Activated naive CD8-positive, alpha-beta T cell treated with anti-CD3 and anti-CD28 coated beads, Interleukin-2, amount 10 ng/mL, durations not matched to agents 7 days and 5 days (primary cell): ENCODE results near the gene XPNPEP3. TPM values are rescaled to one million over a fixed set of nuclear protein-coding genes. Genes with fewer than 3 reads are reported as not detected.
"Not testable (repeated sequence)": the region's sequence is repeated elsewhere in the genome, so short reads cannot be mapped to it uniquely, and the experiment has no call there.

Experiments
- ATAC-seq: fragments of 150-1000 bp; cut with Tn5 transposase; one replicate; pipeline ENCODE4 v1.10.0; 2021; ENCODE audit warnings: low read depth, moderate library complexity
- POLR2A ChIA-PET: fragments of 350-600 bp; sonication (Branson Sonifier 250); formaldehyde crosslinking; loops from one replicate; lab custom pipeline; 2021; ENCODE audit warnings: antibody characterized with exemption; lab: Charles Lee
- DNase-seq: peaks from one replicate; pipeline ENCODE4 v3.0.0; 2021
- H3K27ac Mint-ChIP-seq: one replicate; pipeline ENCODE4 v1.8.0; 2022; ENCODE audit warnings: mild to moderate bottlenecking, mixed read lengths
- H3K27me3 Mint-ChIP-seq: one replicate; pipeline ENCODE4 v1.8.0; 2022; ENCODE audit warnings: mild to moderate bottlenecking, moderate library complexity, mixed read lengths
- H3K36me3 Mint-ChIP-seq: one replicate; pipeline ENCODE4 v1.8.0; 2021; ENCODE audit warnings: mild to moderate bottlenecking, mixed read lengths
- H3K4me1 Mint-ChIP-seq: one replicate; pipeline ENCODE4 v1.8.0; 2021; ENCODE audit warnings: mixed read lengths
- H3K4me3 Mint-ChIP-seq: one replicate; pipeline ENCODE4 v1.8.0; 2022; ENCODE audit warnings: mild to moderate bottlenecking, moderate library complexity, mixed read lengths
- H3K9me3 Mint-ChIP-seq: one replicate; pipeline ENCODE4 v1.8.0; 2021; ENCODE audit warnings: mixed read lengths
- total RNA-seq, 2 experiments: library from RNA; stranded (reverse); gene quantifications; one replicate each; pipeline ENCODE4 v1.2.3, GENCODE V29; 2021

The XPNPEP3 gene
- total RNA-seq, 2 experiments from 2014 or later = 14.7 to 15.1 TPM

DNA sequence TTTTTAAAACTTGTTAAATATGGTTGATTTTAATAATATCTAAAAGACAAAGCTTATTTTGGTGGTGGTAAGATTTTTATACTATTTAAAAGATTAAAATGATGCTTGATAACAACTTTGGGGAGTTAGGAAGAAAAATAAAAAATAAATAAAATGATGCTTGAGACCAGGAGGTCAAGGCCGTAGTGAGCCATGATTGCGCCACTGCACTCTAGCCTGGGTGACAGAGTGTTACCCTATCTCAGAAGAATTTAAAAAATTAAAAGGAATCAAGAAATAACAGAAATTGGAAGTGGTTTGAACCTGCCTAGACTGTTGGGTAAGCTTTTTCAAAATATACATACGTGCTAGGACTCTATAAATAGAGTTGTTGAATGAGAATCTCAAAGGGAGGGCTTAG is 17.1 kb downstream of the XPNPEP3 start:
- DNase-seq (no peak), ATAC-seq (no peak)
- Mint-ChIP-seq H3K9me3 (no peaks in the 10 kb centered on the region), H3K36me3 (peaks cover 3% of the 10 kb centered on the region), H3K27ac (no peak overlapping the region), H3K4me3 (no peak overlapping the region), H3K4me1 (no peaks in the 10 kb centered on the region), H3K27me3 (no peaks in the 10 kb centered on the region)
- POLR2A ChIA-PET = no interaction called here

GRCh38 chr22:40875111-40875510 is 18.2 kb downstream of the XPNPEP3 start:
- Mint-ChIP-seq H3K36me3 (peaks cover 3% of the 10 kb centered on the region), H3K27me3 (no peaks in the 10 kb centered on the region), H3K4me1 (no peaks in the 10 kb centered on the region), H3K27ac (no peak overlapping the region), H3K4me3 (no peak overlapping the region), H3K9me3 (no peaks in the 10 kb centered on the region)
- POLR2A ChIA-PET = no interaction called here
- ATAC-seq (no peak), DNase-seq (no peak)

- Mint-ChIP-seq H3K9me3 (no peaks in the 10 kb centered on the region), H3K27me3 (no peaks in the 10 kb centered on the region), H3K27ac (no peak overlapping the region), H3K36me3 (peaks cover 2% of the 10 kb centered on the region), H3K4me1 (no peaks in the 10 kb centered on the region), H3K4me3 (no peak overlapping the region)
- DNase-seq (no peak), ATAC-seq (no peak)
- POLR2A ChIA-PET = no interaction called here
Measured at GRCh38 chr22:40876907-40877306, 20.0 kb downstream of the XPNPEP3 start.

GRCh38 chr22:40877488-40877887 is 20.5 kb downstream of the XPNPEP3 start:
- Mint-ChIP-seq H3K27me3 (no peaks in the 10 kb centered on the region), H3K4me1 (no peaks in the 10 kb centered on the region), H3K9me3 (no peaks in the 10 kb centered on the region), H3K27ac (no peak overlapping the region), H3K4me3 (no peak overlapping the region), H3K36me3 (peaks cover 3% of the 10 kb centered on the region)
- no peak for ATAC-seq
- DNase-seq = no peak
- POLR2A ChIA-PET = no interaction called here

DNA sequence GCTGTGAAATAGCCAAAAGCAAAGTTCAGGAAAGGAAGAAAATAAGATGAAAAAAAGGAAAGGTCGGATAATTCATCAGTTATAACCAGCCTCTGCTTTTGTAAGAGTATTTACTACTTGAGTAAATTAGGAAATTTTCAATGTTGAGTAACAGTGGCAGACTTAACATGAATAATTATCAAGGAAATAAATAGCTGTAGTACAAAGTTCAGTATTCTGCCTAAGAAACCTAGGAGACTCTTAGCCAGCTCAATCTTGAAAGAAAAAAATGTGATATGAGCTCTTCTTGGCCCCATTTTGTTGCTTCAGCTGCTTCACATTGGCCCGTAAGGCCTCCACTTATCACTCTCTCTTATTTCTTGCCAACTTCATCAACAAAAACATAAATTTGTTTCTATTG is 22.0 kb downstream of the XPNPEP3 start:
- POLR2A ChIA-PET = no interaction called here
- DNase-seq = no peak
- Mint-ChIP-seq H3K27ac (no peak overlapping the region), H3K4me1 (no peaks in the 10 kb centered on the region), H3K27me3 (no peaks in the 10 kb centered on the region), H3K36me3 (peaks cover 4% of the 10 kb centered on the region), H3K9me3 (no peaks in the 10 kb centered on the region), H3K4me3 (no peak overlapping the region)
- no peak for ATAC-seq

GRCh38 chr22:40889116-40889515 is 32.2 kb downstream of the XPNPEP3 start:
- no peak for DNase-seq
- peaks cover 5% of the 10 kb centered on the region for H3K36me3 Mint-ChIP-seq

DNA sequence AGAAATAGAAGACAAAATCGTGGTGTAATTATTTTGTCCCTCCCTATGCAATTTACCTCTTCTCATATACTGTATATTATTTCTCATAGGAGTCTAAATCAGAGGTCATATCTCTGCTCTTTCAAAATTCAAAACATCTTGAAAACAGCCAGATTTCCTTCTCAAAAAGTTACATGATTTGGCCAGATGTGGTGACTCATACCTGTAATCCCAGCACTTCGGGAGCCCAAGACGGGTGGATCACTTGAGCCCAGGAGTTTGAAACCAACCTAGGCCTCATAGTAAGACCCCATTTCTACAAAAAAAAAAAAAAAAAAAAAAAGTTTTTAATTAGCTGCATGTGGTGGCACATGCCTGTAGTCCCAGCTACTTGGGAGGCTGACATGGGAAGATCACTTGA is 33.9 kb downstream of the XPNPEP3 start:
- Mint-ChIP-seq H3K4me3 (no peak overlapping the region), H3K36me3 (peaks cover 5% of the 10 kb centered on the region), H3K9me3 (no peaks in the 10 kb centered on the region), H3K27ac (no peak overlapping the region), H3K27me3 (no peaks in the 10 kb centered on the region), H3K4me1 (peaks cover 6% of the 10 kb centered on the region)
- DNase-seq (no peak), ATAC-seq (no peak)
- POLR2A ChIA-PET = no interaction called here

More at GRCh38 chr22:40889116-40889515, 32.2 kb downstream of the XPNPEP3 start:
- peak overlapping the region; percentile 20 for H3K27ac Mint-ChIP-seq
- POLR2A ChIA-PET = interaction anchor here (0.5 kb wide), 1 partner anchor 33 kb away, joined by 3 read pairs; the partner anchor contains the start of gene ST13
- peaks cover 6% of the 10 kb centered on the region for H3K4me1 Mint-ChIP-seq
- no peaks in the 10 kb centered on the region for H3K9me3 Mint-ChIP-seq
- no peaks in the 10 kb centered on the region for H3K27me3 Mint-ChIP-seq
- ATAC-seq = no peak
- H3K4me3 Mint-ChIP-seq = no peak overlapping the region

- POLR2A ChIA-PET = no interaction called here
- no peaks in the 10 kb centered on the region for H3K27me3 Mint-ChIP-seq
Measured at GRCh38 chr22:40894417-40894816, 37.5 kb downstream of the XPNPEP3 start.

GRCh38 chr22:40898850-40899357 is 42.0 kb downstream of the XPNPEP3 start:
- Mint-ChIP-seq H3K27me3 (no peaks in the 10 kb centered on the region), H3K27ac (peak overlapping the region; percentile 6), H3K9me3 (no peaks in the 10 kb centered on the region), H3K36me3 (no peaks in the 10 kb centered on the region), H3K4me3 (peak overlapping the region; percentile 53), H3K4me1 (peaks cover 2% of the 10 kb centered on the region)
- DNase-seq (no peak), ATAC-seq (peak; percentile 42)
- POLR2A ChIA-PET = interaction anchor here (0.6 to 1.4 kb wide), 4 partner anchors 19 to 463 kb away, joined by 3 to 6 read pairs (median 3); no protein-coding TSS in a partner anchor

More at GRCh38 chr22:40894417-40894816, 37.5 kb downstream of the XPNPEP3 start:
- Mint-ChIP-seq H3K4me3 (no peak overlapping the region), H3K4me1 (peaks cover 2% of the 10 kb centered on the region), H3K27ac (no peak overlapping the region), H3K9me3 (no peaks in the 10 kb centered on the region), H3K36me3 (peaks cover under 1% of the 10 kb centered on the region)
- DNase-seq (no peak), ATAC-seq (no peak)

GRCh38 chr22:40904101-40904500 is 47.2 kb downstream of the XPNPEP3 start:
- Mint-ChIP-seq H3K27ac (no peak overlapping the region), H3K27me3 (no peaks in the 10 kb centered on the region), H3K4me1 (no peaks in the 10 kb centered on the region), H3K4me3 (no peak overlapping the region), H3K9me3 (no peaks in the 10 kb centered on the region), H3K36me3 (no peaks in the 10 kb centered on the region)
- ATAC-seq (no peak), DNase-seq (no peak)
- POLR2A ChIA-PET = no interaction called here

DNA sequence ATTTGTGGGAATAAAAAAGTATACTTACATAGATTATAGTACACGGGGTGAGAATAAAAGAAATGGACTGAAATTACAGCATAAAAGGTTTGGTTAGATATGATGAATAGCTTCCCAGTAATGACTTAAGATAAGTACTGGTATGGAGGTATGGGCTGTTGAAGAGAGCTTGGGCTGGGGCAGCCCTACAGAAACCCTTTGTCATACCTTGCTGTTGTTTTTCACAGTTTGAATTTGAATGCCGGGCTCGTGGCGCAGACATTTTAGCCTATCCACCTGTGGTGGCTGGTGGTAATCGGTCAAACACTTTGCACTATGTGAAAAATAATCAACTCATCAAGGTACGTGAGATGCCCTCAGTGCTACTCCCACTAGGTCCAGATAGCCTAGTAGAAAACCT is 51.9 kb downstream of the XPNPEP3 start:
- H3K9me3 Mint-ChIP-seq = no peaks in the 10 kb centered on the region
- peaks cover 2% of the 10 kb centered on the region for H3K36me3 Mint-ChIP-seq
- H3K27me3 Mint-ChIP-seq = no peaks in the 10 kb centered on the region
- H3K4me1 Mint-ChIP-seq = no peaks in the 10 kb centered on the region
- DNase-seq (no peak), ATAC-seq (no peak)
- H3K27ac Mint-ChIP-seq = no peak overlapping the region
- POLR2A ChIA-PET = no interaction called here
- H3K4me3 Mint-ChIP-seq = no peak overlapping the region

DNA sequence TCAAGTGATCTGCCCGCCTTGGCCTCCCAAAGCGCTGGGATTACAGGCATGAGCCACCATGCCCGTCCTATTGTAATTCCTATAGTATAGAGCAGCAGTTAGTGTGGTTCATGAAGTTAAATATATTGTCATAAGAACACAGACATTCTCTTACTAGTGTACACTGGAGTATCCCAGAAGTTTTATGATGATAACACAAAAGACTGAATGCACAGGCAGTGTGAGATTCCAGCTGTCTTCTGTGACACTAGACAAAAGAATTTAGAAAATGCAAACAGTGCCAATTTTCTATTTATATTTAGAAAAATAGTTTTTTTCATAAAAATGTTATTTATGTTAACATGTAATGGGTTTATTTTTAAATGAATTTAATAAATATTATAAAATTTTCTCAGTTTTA is 54.8 kb downstream of the XPNPEP3 start:
- ATAC-seq = no peak
- Mint-ChIP-seq H3K9me3 (no peaks in the 10 kb centered on the region), H3K27me3 (no peaks in the 10 kb centered on the region), H3K36me3 (peaks cover 2% of the 10 kb centered on the region), H3K4me3 (no peak overlapping the region), H3K4me1 (no peaks in the 10 kb centered on the region), H3K27ac (no peak overlapping the region)
- no peak for DNase-seq
- POLR2A ChIA-PET = no interaction called here

DNA sequence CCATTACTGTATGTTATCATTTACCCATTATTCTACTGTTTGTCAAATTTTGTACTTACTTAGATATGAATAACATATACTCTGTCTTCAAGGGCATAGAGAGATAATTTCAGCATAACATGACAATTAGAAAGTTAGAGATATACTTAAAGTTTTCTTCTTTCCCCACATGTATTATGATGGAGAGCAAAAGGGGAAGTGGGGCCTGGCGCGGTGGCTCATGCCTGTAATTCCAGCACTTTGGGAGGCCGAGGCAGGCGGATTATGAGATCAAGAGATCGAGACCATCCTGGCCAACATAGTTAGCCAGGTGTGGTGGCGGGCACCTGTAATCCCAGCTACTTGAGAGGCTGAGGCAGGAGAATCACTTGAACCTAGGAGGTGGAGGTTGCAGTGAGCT is 56.0 kb downstream of the XPNPEP3 start:
- not testable (repeated sequence) for H3K9me3 Mint-ChIP-seq, H3K36me3 Mint-ChIP-seq, H3K27ac Mint-ChIP-seq, H3K4me3 Mint-ChIP-seq, ATAC-seq, H3K4me1 Mint-ChIP-seq, H3K27me3 Mint-ChIP-seq, DNase-seq
- POLR2A ChIA-PET = interaction anchor here (1.4 kb wide), 1 partner anchor 10 kb away, joined by 3 read pairs; no protein-coding TSS in a partner anchor

GRCh38 chr22:40919446-40919845 is 62.5 kb downstream of the XPNPEP3 start:
- no peak overlapping the region for H3K4me3 Mint-ChIP-seq
- H3K27ac Mint-ChIP-seq = no peak overlapping the region
- no peaks in the 10 kb centered on the region for H3K27me3 Mint-ChIP-seq
- no peaks in the 10 kb centered on the region for H3K9me3 Mint-ChIP-seq
- H3K36me3 Mint-ChIP-seq = peaks cover 2% of the 10 kb centered on the region
- ATAC-seq (no peak), DNase-seq (no peak)
- POLR2A ChIA-PET = no interaction called here
- H3K4me1 Mint-ChIP-seq = peaks cover 4% of the 10 kb centered on the region
